Measurements from ENCODE around the gene TTBK2. TPM values are rescaled to one million over a fixed set of nuclear protein-coding genes. Genes with fewer than 3 reads are reported as not detected.
"Not testable (repeated sequence)": the region's sequence is repeated elsewhere in the genome, so short reads cannot be mapped to it uniquely, and the experiment has no call there.

Gene TTBK2
- total RNA-seq, 1 donor: 15.2 TPM

DNA sequence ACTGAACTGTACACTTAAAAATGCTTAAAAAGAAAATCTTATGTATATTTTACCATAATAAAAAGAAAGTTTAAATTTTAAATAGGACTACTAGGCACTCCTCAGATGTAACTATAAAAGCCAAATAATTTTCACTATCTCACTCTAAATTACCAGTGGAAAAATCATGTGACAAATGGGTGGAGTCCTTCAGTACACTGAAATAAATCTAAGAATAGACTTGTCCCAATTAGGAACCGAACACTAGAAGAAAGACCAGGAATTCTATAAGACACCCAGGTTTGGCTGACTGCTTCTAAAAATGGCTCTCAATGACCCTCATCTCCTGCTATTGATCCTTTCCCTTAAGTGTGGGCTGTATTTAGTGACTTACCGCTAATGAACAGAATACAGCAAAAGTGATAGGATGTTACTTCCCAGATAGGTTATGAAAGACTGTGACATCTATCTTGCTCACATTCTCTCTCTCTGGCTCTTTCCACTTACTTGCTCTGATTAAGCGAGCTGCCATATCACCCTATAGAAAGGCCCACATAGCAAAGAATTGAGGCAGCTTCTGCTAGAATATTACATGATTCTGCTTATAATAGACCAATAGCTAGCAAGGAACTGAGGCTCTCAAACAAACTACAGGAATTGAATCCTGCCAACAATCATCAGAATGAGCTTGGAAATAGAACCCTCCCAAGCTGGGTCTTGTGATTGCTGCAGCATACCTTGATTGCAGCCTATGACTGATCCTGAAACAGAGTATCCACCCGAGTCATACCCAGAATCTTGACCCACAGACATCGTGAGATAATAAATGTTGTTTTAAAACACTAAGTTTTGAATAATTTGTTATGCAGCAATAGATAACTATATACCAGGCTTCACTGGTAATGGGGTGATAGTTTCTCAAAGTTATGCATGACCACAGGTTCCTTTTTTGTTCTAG is 16.9 kb downstream of the TTBK2 start:
- Histone ChIP-seq H3K36me3 (ENCODE audit: insufficient read depth, low read length) (no peaks in the 10 kb centered on the region), H3K4me1 (ENCODE audit: insufficient read depth, low read length) (no peaks in the 10 kb centered on the region), H3K4me3 (ENCODE audit: insufficient read depth, low read length) (no peak overlapping the region), H2AFZ (ENCODE audit: low read length) (peak overlapping the region; percentile 26), H3K27ac (ENCODE audit: low read depth, low read length) (no peak overlapping the region), H4K20me1 (ENCODE audit: insufficient read depth, low read length) (peaks cover 9% of the 10 kb centered on the region), H3K79me2 (ENCODE audit: insufficient read depth, low read length) (peaks cover 14% of the 10 kb centered on the region), H3K9me3 (ENCODE audit: low read depth, low read length) (no peaks in the 10 kb centered on the region), H3K27me3 (ENCODE audit: insufficient read depth, low read length) (no peaks in the 10 kb centered on the region), H3K4me2 (ENCODE audit: insufficient read depth, low read length) (no peak overlapping the region)
- DNase-seq (ENCODE audit: insufficient read length, low spot score, missing footprints): no peak
- no peak for TF ChIP-seq CTCF (IDR thresholded peaks at IDR 0.05; ENCODE audit: extremely low read depth, low read depth, low read length)

GRCh38 chr15:42893911-42894310 is 26.7 kb downstream of the TTBK2 start:
- peaks cover 16% of the 10 kb centered on the region for H3K4me1 ChIP-seq (ENCODE audit: insufficient read depth, low read length)
- H3K36me3 ChIP-seq (ENCODE audit: insufficient read depth, low read length); H3K27me3 ChIP-seq (ENCODE audit: insufficient read depth, low read length); DNase-seq (ENCODE audit: insufficient read length, low spot score, missing footprints); H2AFZ ChIP-seq (ENCODE audit: low read length); H4K20me1 ChIP-seq (ENCODE audit: insufficient read depth, low read length); H3K9me3 ChIP-seq (ENCODE audit: low read depth, low read length); H3K4me2 ChIP-seq (ENCODE audit: insufficient read depth, low read length); H3K4me3 ChIP-seq (ENCODE audit: insufficient read depth, low read length); H3K27ac ChIP-seq (ENCODE audit: low read depth, low read length): not testable (repeated sequence)
- peaks cover 23% of the 10 kb centered on the region for H3K79me2 ChIP-seq (ENCODE audit: insufficient read depth, low read length)

- DNase-seq (ENCODE audit: insufficient read length, low spot score, missing footprints): no peak
- H3K4me3 ChIP-seq (ENCODE audit: insufficient read depth, low read length): no peak overlapping the region
- peaks cover 16% of the 10 kb centered on the region for H3K4me1 ChIP-seq (ENCODE audit: insufficient read depth, low read length)
- no peak overlapping the region for H2AFZ ChIP-seq (ENCODE audit: low read length)
- TF ChIP-seq CTCF (IDR thresholded peaks at IDR 0.05; ENCODE audit: extremely low read depth, low read depth, low read length): no peak
- peaks cover 2% of the 10 kb centered on the region for H3K9me3 ChIP-seq (ENCODE audit: low read depth, low read length)
- H3K27me3 ChIP-seq (ENCODE audit: insufficient read depth, low read length): no peaks in the 10 kb centered on the region
- no peak overlapping the region for H3K4me2 ChIP-seq (ENCODE audit: insufficient read depth, low read length)
- H3K79me2 ChIP-seq (ENCODE audit: insufficient read depth, low read length): peaks cover 23% of the 10 kb centered on the region
- no peaks in the 10 kb centered on the region for H4K20me1 ChIP-seq (ENCODE audit: insufficient read depth, low read length)
- peak overlapping the region; percentile 18 for H3K27ac ChIP-seq (ENCODE audit: low read depth, low read length)
- no peaks in the 10 kb centered on the region for H3K36me3 ChIP-seq (ENCODE audit: insufficient read depth, low read length)
Observed at GRCh38 chr15:42891569-42891968, 29.0 kb downstream of the TTBK2 start.

- Histone ChIP-seq H3K27ac (ENCODE audit: low read depth, low read length) (peak overlapping the region; percentile 18), H3K36me3 (ENCODE audit: insufficient read depth, low read length) (no peaks in the 10 kb centered on the region), H4K20me1 (ENCODE audit: insufficient read depth, low read length) (peaks cover 2% of the 10 kb centered on the region), H3K27me3 (ENCODE audit: insufficient read depth, low read length) (no peaks in the 10 kb centered on the region), H3K9me3 (ENCODE audit: low read depth, low read length) (peaks cover 2% of the 10 kb centered on the region), H3K79me2 (ENCODE audit: insufficient read depth, low read length) (peaks cover 20% of the 10 kb centered on the region), H3K4me3 (ENCODE audit: insufficient read depth, low read length) (no peak overlapping the region), H3K4me1 (ENCODE audit: insufficient read depth, low read length) (peaks cover 16% of the 10 kb centered on the region), H3K4me2 (ENCODE audit: insufficient read depth, low read length) (peak overlapping the region; percentile 9), H2AFZ (ENCODE audit: low read length) (no peak overlapping the region)
- no peak for TF ChIP-seq CTCF (IDR thresholded peaks at IDR 0.05; ENCODE audit: extremely low read depth, low read depth, low read length)
- DNase-seq (ENCODE audit: insufficient read length, low spot score, missing footprints): peak; percentile 76
Observed at GRCh38 chr15:42890161-42890913, 30.2 kb downstream of the TTBK2 start.

DNA sequence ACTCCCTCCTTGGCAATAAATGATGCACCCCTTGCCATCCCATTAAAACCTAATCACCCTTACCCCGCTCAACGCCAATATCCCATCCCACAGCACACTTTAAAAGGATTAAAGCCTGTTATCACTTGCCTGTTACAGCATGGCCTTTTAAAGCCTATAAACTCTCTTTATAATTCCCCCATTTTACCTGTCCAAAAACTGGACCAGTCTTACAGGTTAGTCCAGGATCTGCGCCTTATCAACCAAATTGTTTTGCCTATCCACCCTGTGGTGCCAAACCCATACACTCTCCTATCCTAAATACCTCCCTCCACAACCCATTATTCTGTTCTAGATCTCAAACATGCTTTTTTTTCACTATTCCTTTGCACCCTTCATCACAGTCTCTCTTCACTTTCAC is 33.2 kb downstream of the TTBK2 start:
- H3K4me3 ChIP-seq (ENCODE audit: insufficient read depth, low read length); H4K20me1 ChIP-seq (ENCODE audit: insufficient read depth, low read length); H3K27ac ChIP-seq (ENCODE audit: low read depth, low read length); H3K27me3 ChIP-seq (ENCODE audit: insufficient read depth, low read length); H3K9me3 ChIP-seq (ENCODE audit: low read depth, low read length); H3K36me3 ChIP-seq (ENCODE audit: insufficient read depth, low read length); H3K4me2 ChIP-seq (ENCODE audit: insufficient read depth, low read length); H2AFZ ChIP-seq (ENCODE audit: low read length); DNase-seq (ENCODE audit: insufficient read length, low spot score, missing footprints): not testable (repeated sequence)
- H3K79me2 ChIP-seq (ENCODE audit: insufficient read depth, low read length): peaks cover 16% of the 10 kb centered on the region
- peaks cover 16% of the 10 kb centered on the region for H3K4me1 ChIP-seq (ENCODE audit: insufficient read depth, low read length)

All from osteoblast (primary cell).